Right lobe of liver (tissue), 6 donors: ENCODE measurements around the gene TMPRSS9. TPM values are rescaled to one million over a fixed set of nuclear protein-coding genes. Genes with fewer than 3 reads are reported as not detected.

Source experiments
- ATAC-seq, 4 donors: fragments of 200-7000 bp; cut with Tn5 transposase; one replicate each; pipeline ENCODE4 v1.9.1; 2020; ENCODE audit warnings: mild to moderate bottlenecking in 4 of 4, moderate library complexity in 4 of 4
- DNase-seq, 3 donors: peaks; one replicate each; pipeline ENCODE4 v3.0.0-alpha.2; 2020
- H3K27ac ChIP-seq, 3 donors: fragments of 200-600 bp; one replicate each; pipeline ENCODE4 v1.8.0; 2022
- H3K27me3 ChIP-seq, 2 donors: fragments of 200-600 bp; one replicate each; pipeline ENCODE4 v1.8.0; 2022
- H3K36me3 ChIP-seq, 4 donors: fragments of 200-600 bp; sonication (generic) in 1 of 4; one replicate each; pipeline versions ENCODE4 v1.5.1 to v1.8.0; 2017 to 2022; ENCODE audit warnings: control low read depth in 1 of 4
- H3K4me1 ChIP-seq, 4 donors: fragments of 200-600 bp; sonication (generic) in 1 of 4; one replicate each; pipeline versions ENCODE4 v1.5.1 to v1.8.0; 2017 to 2022; ENCODE audit warnings: control low read depth in 1 of 4
- H3K4me3 ChIP-seq, 3 donors: fragments of 200-600 bp; one replicate each; pipeline ENCODE4 v1.8.0; 2022
- H3K9me3 ChIP-seq, 4 donors: fragments of 200-600 bp; sonication (generic) in 1 of 4; one replicate each; pipeline versions ENCODE4 v1.5.1 to v1.8.0; 2017 to 2022; ENCODE audit warnings: control low read depth in 1 of 4
- CTCF ChIP-seq, 4 donors: fragments of 200-600 bp in 3 of 4; fragments of 450-650 bp in 1 of 4; IDR thresholded peaks; one replicate each; pipeline versions ENCODE4 v1.5.1 to v1.8.0; 2016 to 2022; ENCODE audit warnings: antibody characterized with exemption in 4 of 4, mild to moderate bottlenecking in 2 of 4
- POLR2A ChIP-seq: fragments of 450-650 bp; IDR thresholded peaks from one replicate; pipeline ENCODE4 v1.6.1; 2017; ENCODE audit warnings: antibody characterized with exemption, mild to moderate bottlenecking
- WGBS: methylation state at CpG from one replicate; pipeline ENCODE4 v1.1.6; 2018; ENCODE audit warnings: low coverage, low lambda C conversion rate; ENCODE audit not compliant: insufficient coverage; ENCODE audit errors: missing lambda C conversion rate; 5-methylcytosine and 5-hydroxymethylcytosine counted together
- intact Hi-C, 2 donors: fragments of 100-400 bp; cut with DNase I; formaldehyde crosslinking; loops; one replicate each; pipeline versions ENCODE4 v1.11.2 to v1.14.1; 2022
- total RNA-seq, 6 experiments: library from RNA; depleted of rRNA in 2 of 6; stranded (reverse); fragments of >200 nt in 2 of 6; fragmentation: NEBNext Ultra II Directional in 3 of 6; extraction: Animal tissue kit (Norgen Biotek cat#: 25700) in 3 of 6; gene quantifications; one replicate each; pipeline versions ENCODE4 v1.1.0 to v1.2.4, GENCODE V29; 2016 to 2023
- donor health status: DM: no; HTN: yes; CAD: no.
- donor health status: DM: no; HTN: no; CAD: no.
- donor health status: DM: no; HTN: no; CAD: no.
- donor health status: DM: no; HTN: yes; CAD: no.
- donor health status: DM: no; HTN: yes; CAD: no.

The TMPRSS9 gene
- total RNA-seq, 6 experiments from 2014 or later = 0.12 to 6.7 (median 2.9) TPM

GRCh38 chr19:2330632-2331284 lies 29.3 kb upstream of the TMPRSS9 start:
- H3K9me3 ChIP-seq = no peaks in the 10 kb centered on the region
- H3K27ac ChIP-seq = peak overlapping the region in 1 of 3 donors; percentile 21
- peaks cover 0 to 31% (median 9%) of the 10 kb centered on the region in 4 donors for H3K4me1 ChIP-seq
- WGBS = 49% methylated on average over 5 of the region's 20 CpGs
- ATAC-seq (peak; percentile 57 to 78 (median 66)), DNase-seq (peak in 2 of 3 donors; percentile 66 to 69)
- intact Hi-C loops = loop anchor here in 1 of 2 donors (10.0 kb wide), 1 partner anchor 54 kb away; no protein-coding TSS in a partner anchor
- TF ChIP-seq POLR2A (peak; percentile 18), CTCF (IDR thresholded peaks at IDR 0.05) (no peak)
- no peak overlapping the region for H3K4me3 ChIP-seq
- no peaks in the 10 kb centered on the region for H3K27me3 ChIP-seq
- H3K36me3 ChIP-seq = no peaks in the 10 kb centered on the region

GRCh38 chr19:2331601-2332246 lies 28.3 kb upstream of the TMPRSS9 start:
- TF ChIP-seq CTCF (IDR thresholded peaks at IDR 0.05) (no peak), POLR2A (no peak)
- no peaks in the 10 kb centered on the region for H3K27me3 ChIP-seq
- no peak overlapping the region for H3K27ac ChIP-seq
- H3K9me3 ChIP-seq = no peaks in the 10 kb centered on the region
- DNase-seq = no peak
- intact Hi-C loops = loop anchor here in 1 of 2 donors (10.0 kb wide), 1 partner anchor 53 kb away; no protein-coding TSS in a partner anchor
- ATAC-seq = no peak
- no peaks in the 10 kb centered on the region for H3K36me3 ChIP-seq
- 100% methylated on average over 1 of the region's 12 CpGs for WGBS
- H3K4me3 ChIP-seq = no peak overlapping the region
- H3K4me1 ChIP-seq = peaks cover 0 to 31% (median 9%) of the 10 kb centered on the region in 4 donors

DNA sequence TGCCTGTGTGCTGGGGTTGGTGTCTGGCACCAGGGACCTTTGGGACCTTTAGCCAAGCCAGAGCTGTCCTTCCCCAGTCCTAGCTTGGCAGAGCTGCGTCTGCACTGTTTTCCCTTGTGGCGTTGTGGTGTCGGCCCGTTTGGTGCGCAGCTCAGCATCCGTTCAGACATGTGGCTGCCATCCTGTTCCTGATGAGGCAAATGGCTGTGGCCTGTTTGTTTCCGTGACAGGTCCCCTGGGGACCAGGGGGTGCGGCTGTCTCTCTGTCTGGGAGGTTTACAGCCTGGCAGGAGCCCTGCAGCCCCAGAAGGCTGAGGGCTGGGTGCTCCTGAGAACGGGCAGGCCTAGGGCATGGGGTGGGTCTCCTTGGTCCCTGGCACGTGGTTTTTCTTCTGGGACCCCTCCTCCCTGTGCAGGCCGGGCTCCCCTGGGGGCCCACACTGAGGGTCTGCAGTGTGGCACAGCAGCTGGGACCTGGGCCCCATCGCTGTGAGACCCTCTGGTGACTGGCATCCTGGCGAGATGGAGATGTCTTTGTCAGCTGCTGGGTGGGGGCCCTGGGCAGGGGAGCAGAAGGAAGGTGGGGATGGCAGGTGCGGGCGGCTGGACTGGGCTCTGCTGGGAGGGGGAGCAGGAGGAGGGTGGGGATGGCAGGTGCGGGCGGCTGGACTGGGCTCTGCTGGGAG lies 27.6 kb upstream of the TMPRSS9 start:
- Histone ChIP-seq H3K9me3 (no peaks in the 10 kb centered on the region), H3K4me3 (no peak overlapping the region), H3K36me3 (no peaks in the 10 kb centered on the region), H3K27me3 (no peaks in the 10 kb centered on the region), H3K27ac (no peak overlapping the region), H3K4me1 (peaks cover 0 to 26% (median 5%) of the 10 kb centered on the region in 4 donors)
- 67% methylated on average over 13 of the region's 17 CpGs for WGBS
- no peak for DNase-seq
- ATAC-seq = no peak
- TF ChIP-seq POLR2A (no peak), CTCF (IDR thresholded peaks at IDR 0.05) (no peak)
- intact Hi-C loops = loop anchor here in 1 of 2 donors (10.0 kb wide), 1 partner anchor 52 kb away; no protein-coding TSS in a partner anchor

- intact Hi-C loops = loop anchor here in 1 of 2 donors (10.0 kb wide), 1 partner anchor 52 kb away; no protein-coding TSS in a partner anchor
- Histone ChIP-seq H3K4me1 (peaks cover 0 to 22% (median 4%) of the 10 kb centered on the region in 4 donors), H3K9me3 (no peaks in the 10 kb centered on the region), H3K36me3 (no peaks in the 10 kb centered on the region), H3K27ac (no peak overlapping the region), H3K27me3 (no peaks in the 10 kb centered on the region), H3K4me3 (no peak overlapping the region)
- no peak for DNase-seq
- no peak for TF ChIP-seq POLR2A
- TF ChIP-seq CTCF (IDR thresholded peaks at IDR 0.05) = no peak
- 66% methylated on average over 8 of the region's 27 CpGs for WGBS
- ATAC-seq = no peak
Observed at GRCh38 chr19:2333027-2333806, 26.8 kb upstream of the TMPRSS9 start.
